ENCODE results near the gene SAMSN1.

SAMSN1 gene

GRCh38 chr21:14483296-14483695, 62.8 kb downstream of the SAMSN1 start:
- no peak for DNase-seq

- DNase-seq: no peak
Measured at GRCh38 chr21:14482165-14482564, 64.0 kb downstream of the SAMSN1 start.

GRCh38 chr21:14480411-14481031, 65.6 kb downstream of the SAMSN1 start:
- no peak for DNase-seq

GRCh38 chr21:14479241-14479786, 66.8 kb downstream of the SAMSN1 start:
- no peak for DNase-seq

- DNase-seq: no peak
Measured at GRCh38 chr21:14477841-14478240, 68.3 kb downstream of the SAMSN1 start.

- no peak for DNase-seq
Measured at GRCh38 chr21:14477133-14477532, 69.0 kb downstream of the SAMSN1 start.

- no peak for DNase-seq
Measured at GRCh38 chr21:14474995-14475394, 71.1 kb downstream of the SAMSN1 start.

- DNase-seq: no peak
Measured at GRCh38 chr21:14469641-14470040, 76.5 kb downstream of the SAMSN1 start.

GRCh38 chr21:14466715-14467114, 79.4 kb downstream of the SAMSN1 start:
- DNase-seq: no peak

- DNase-seq: no peak
Measured at GRCh38 chr21:14457762-14458161, 88.4 kb downstream of the SAMSN1 start.

- DNase-seq: no peak
Measured at GRCh38 chr21:14456911-14457310, 89.2 kb downstream of the SAMSN1 start.

- no peak for DNase-seq
Measured at GRCh38 chr21:14454016-14455009, 91.8 kb downstream of the SAMSN1 start.

- no peak for DNase-seq
Measured at GRCh38 chr21:14453339-14454015, 92.6 kb downstream of the SAMSN1 start.

GRCh38 chr21:14452727-14453241, 93.3 kb downstream of the SAMSN1 start:
- no peak for DNase-seq

GRCh38 chr21:14452031-14452726, 93.9 kb downstream of the SAMSN1 start:
- DNase-seq: no peak

GRCh38 chr21:14451546-14451945, 94.6 kb downstream of the SAMSN1 start:
- no peak for DNase-seq

- DNase-seq: no peak
Measured at GRCh38 chr21:14448784-14449183, 97.3 kb downstream of the SAMSN1 start.

- no peak for DNase-seq
Measured at GRCh38 chr21:14438211-14438610, 107.9 kb downstream of the SAMSN1 start.

GRCh38 chr21:14435423-14435822, 110.7 kb downstream of the SAMSN1 start:
- DNase-seq: no peak
